Measurements from ENCODE around the gene CRYBB1.

GRCh38 chr22:26561756-26562417, 55.9 kb downstream of the CRYBB1 start:
- TF ChIP-seq POLR2AphosphoS5 (IDR thresholded peaks at IDR 0.05; ENCODE audit: low read depth, low read length) (no peak), POLR2A (IDR thresholded peaks at IDR 0.05; ENCODE audit: low read depth, low read length) (no peak), SPI1 (IDR thresholded peaks at IDR 0.05; ENCODE audit: low read depth, low read length) (no peak), TAF1 (IDR thresholded peaks at IDR 0.05; ENCODE audit: low read depth, low read length) (no peak)

All from GM12891 (cell line).